ENCODE data around the gene HYKK.
A peak's percentile ranks its signal among the peaks of the same experiment; 100 is the strongest.
"Not testable (repeated sequence)": the region's sequence is repeated elsewhere in the genome, so short reads cannot be mapped to it uniquely, and the experiment has no call there.

The HYKK gene

GRCh38 chr15:78540141-78540870 lies 32.9 kb downstream of the HYKK start, which contains the start of gene PSMA4:
Gene PSMA4, plus strand, starts transcription at chr15:78540444. Its CDS starts 1,484 bp downstream, at chr15:78541928.
- peak; percentile 94 for DNase-seq (ENCODE audit: low spot score)

- DNase-seq (ENCODE audit: low spot score), result peak; percentile 57
Observed at GRCh38 chr15:78540871-78541743, 33.7 kb downstream of the HYKK start.

- DNase-seq (ENCODE audit: low spot score), result no peak
Observed at GRCh38 chr15:78541744-78542034, 34.3 kb downstream of the HYKK start.

- no peak for DNase-seq (ENCODE audit: low spot score)
Observed at GRCh38 chr15:78542647-78543046, 35.3 kb downstream of the HYKK start.

- DNase-seq (ENCODE audit: low spot score), result no peak
Observed at GRCh38 chr15:78550194-78550593, 42.8 kb downstream of the HYKK start.

- no peak for DNase-seq (ENCODE audit: low spot score)
Observed at GRCh38 chr15:78550815-78551214, 43.4 kb downstream of the HYKK start.

GRCh38 chr15:78551902-78552301 lies 44.5 kb downstream of the HYKK start:
- DNase-seq (ENCODE audit: low spot score), result no peak

GRCh38 chr15:78552597-78552996 lies 45.2 kb downstream of the HYKK start:
- no peak for DNase-seq (ENCODE audit: low spot score)

GRCh38 chr15:78560201-78560600 lies 52.8 kb downstream of the HYKK start:
- DNase-seq (ENCODE audit: low spot score), result not testable (repeated sequence)

GRCh38 chr15:78561490-78561889 lies 54.1 kb downstream of the HYKK start:
- no peak for DNase-seq (ENCODE audit: low spot score)

GRCh38 chr15:78563092-78563491 lies 55.7 kb downstream of the HYKK start:
- DNase-seq (ENCODE audit: low spot score), result no peak

- no peak for DNase-seq (ENCODE audit: low spot score)
Observed at GRCh38 chr15:78564743-78565096, 57.3 kb downstream of the HYKK start.

GRCh38 chr15:78565097-78565950 lies 57.9 kb downstream of the HYKK start, which contains the start of gene CHRNA5:
Gene CHRNA5, plus strand, starts transcription at chr15:78565520. Its CDS starts 200 bp downstream, at chr15:78565720.
- no peak for DNase-seq (ENCODE audit: low spot score)

- no peak for DNase-seq (ENCODE audit: low spot score)
Observed at GRCh38 chr15:78565951-78566774, 58.8 kb downstream of the HYKK start.

GRCh38 chr15:78567531-78567930 lies 60.2 kb downstream of the HYKK start:
- DNase-seq (ENCODE audit: low spot score), result no peak

GRCh38 chr15:78570710-78571109 lies 63.3 kb downstream of the HYKK start:
- no peak for DNase-seq (ENCODE audit: low spot score)

- DNase-seq (ENCODE audit: low spot score), result no peak
Observed at GRCh38 chr15:78571382-78571781, 64.0 kb downstream of the HYKK start.

GRCh38 chr15:78573416-78573815 lies 66.0 kb downstream of the HYKK start:
- DNase-seq (ENCODE audit: low spot score), result no peak

- no peak for DNase-seq (ENCODE audit: low spot score)
Observed at GRCh38 chr15:78574944-78575343, 67.6 kb downstream of the HYKK start.

Data from hematopoietic multipotent progenitor cell treated with erythropoietin and hydrocortisone succinate and interleukin-3 and kit ligand, for 17 days (in vitro differentiated cells).